ENCODE measurements around the gene ZDHHC13.

The ZDHHC13 gene

DNA sequence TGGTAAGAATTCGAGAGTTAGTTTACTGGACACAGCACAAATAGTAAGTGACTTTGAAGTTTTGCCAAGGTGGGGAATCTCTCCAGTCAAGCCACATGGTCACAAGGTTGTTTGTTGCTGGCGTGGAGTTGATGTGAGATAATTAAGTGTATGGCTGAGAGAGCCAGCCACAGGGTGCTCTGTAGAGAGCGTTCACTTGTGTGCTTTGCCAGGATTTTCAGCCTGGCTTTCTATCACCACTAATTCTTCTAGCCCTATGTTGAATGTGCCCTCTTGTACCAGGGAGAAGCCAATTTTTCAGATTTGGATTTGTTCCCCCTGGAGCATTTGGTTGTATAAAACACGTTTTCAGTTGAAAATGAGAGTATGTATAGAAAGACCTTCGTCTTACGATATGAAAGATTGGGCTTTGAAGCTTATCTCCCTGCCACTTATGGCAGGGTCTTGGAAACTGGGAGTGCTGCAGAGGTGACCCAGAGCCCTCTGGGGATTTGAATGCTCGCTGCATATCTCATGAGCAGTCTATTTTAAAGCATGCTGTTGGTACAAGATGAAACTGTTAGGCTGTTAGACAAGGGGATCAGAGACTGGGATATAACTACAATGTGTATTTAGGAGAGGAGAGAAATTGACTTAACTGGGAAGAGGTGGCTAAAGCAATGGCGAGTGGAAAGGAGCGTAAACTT lies 56.2 kb downstream of the ZDHHC13 start:
- no peak for FAIRE-seq

DNA sequence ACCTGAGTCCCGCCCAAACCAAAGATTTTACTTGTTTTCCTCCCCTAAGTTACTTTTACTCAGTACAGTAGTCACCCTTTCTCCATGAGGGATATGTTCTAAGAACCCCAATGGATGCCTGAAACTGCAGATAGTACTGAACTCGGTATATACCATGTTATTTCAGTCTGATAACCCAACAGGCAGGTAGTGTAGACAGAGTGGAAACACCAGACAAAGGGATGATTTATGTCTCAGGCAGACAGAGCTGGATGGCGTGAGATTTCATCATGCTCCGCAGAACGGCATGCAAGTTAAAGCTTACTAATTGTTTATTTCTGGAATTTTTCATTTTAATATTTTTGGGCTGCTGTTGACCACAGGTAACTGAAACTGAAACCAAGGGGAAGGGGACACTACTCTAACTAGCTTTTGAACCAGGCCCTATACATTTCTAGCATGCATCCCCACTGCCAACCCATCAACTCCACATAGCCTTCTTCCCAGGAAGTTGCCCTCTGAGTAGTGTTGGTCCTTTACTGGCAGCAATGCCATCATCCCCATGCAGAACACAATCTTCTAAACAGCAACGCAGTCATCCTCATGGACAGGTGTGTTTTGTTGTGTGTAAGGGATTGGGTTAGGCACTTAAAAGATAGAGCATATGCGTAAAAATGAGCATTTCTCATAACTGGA lies 57.1 kb downstream of the ZDHHC13 start:
- no peak for FAIRE-seq

DNA sequence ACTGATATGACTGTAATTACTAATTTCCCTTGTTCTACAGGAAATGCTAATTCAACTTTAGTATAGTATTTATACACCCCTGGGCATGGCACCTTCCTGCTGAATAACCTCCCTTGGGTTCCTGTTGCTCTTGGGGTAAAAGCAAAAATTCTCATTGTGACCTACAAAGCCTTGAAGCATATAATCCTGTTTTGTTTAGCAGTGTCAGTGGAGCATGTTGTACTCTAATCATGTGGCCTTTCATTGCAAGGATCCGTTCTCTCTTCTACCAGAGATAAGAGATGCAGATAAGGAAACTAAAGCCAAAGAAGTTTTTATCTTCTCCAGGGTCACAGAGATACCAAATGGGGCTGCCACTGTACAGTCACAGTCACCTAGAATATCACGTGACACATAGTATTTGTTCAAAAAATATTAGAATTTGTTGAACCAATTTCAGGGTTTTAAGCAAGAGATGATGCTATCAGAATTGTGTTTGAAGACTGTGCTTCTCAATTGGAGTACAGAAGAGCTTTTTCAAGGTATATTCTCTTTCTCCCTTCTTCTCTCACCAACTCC lies 59.7 kb downstream of the ZDHHC13 start:
- FAIRE-seq, result no peak

DNA sequence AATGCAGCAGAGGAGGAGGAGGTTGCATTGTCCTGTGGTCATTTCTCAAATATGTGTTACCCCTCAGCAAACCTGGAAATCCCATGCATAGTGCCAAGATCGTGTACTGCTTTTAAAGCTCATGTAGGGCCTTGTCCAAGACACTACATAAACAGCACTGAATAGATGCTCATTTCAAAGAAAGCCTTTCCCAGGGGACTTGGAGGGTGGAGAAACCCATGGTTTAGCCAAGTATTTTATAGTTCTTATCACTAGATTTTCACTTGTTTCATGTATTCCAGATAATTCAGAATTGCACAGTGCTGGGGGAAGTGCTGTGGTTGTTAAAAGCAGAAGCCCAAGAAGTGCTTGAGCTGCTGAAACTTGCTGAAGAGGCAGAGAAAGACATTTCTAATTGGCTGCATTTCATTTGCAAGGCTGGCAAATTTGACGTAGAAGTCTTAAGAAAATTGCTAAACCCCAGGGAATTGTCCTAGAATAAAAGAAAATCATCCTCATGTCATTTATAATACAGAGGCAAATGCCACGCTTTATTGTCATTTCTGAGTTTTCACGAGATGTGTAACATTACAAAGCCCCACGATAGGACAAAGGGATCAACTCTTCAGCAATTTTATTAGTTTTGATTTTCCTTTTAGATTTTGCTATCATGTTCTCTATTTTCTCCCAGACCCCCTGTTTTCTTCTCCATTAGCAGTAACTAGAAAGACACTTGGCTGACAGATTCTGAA lies 64.7 kb downstream of the ZDHHC13 start:
- FAIRE-seq, result no peak

DNA sequence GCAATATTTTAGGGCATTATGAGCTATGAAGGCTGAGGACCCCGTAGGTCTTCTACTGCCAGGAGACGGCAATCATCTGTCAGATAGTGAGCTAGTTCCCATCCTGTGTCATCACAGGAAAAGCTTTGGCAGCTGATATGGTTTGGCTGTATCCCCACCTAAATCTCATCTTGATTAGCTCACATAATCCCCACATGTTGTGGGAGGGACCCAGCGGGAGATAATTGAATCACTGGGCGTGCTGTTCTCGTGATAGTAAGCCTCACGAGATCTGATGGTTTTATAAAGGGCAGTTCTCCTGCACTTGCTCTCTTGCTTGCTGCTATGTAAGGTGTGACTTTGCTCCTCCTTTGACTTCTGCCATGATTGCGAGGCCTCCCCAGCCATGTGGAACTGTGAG lies 66.7 kb downstream of the ZDHHC13 start:
- no peak for FAIRE-seq

DNA sequence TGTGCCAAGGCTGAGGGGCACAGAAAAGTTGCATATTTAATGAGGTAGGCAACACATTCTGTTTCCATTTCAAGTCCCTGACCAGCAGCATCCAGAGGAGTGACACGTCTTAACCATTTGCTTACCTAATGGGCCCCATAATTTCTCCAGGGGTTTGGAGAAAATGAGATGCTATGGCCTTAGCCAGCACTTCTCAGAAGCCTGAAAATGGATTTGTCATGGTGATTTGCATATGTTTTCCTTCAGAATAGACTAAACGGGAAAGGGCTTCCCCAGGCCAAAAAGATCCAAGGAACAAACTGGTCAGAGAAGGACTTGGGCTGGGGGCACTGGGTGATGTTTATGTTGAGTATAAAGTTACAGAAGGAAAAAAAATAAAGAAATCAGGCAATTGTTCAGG lies 68.1 kb downstream of the ZDHHC13 start:
- FAIRE-seq, result no peak

DNA sequence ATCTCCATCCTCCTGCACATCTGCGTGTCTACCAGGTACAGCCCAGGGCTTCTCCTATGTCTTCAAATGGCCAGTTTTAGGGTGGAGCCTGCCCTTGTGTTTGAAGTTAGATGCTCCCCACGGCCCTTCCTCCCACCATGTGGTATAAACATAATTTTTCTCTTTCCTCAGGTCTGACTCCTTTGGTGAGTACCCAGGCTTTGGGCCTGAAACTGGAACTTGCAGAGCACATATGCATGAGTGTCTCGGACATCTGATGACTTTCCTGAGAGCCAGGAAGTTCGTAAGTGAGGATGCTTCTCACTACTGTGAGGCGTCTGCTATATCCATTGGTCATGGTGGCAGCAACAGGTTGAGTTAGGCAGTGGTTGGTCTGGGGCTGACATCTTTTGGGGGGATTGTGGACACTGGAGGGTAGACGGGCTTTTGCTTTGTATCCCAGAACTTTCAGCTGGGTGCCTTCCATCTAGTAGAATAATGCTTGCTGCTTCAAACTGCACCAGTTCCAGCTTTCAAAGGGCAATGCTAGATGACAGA lies 68.6 kb downstream of the ZDHHC13 start:
- FAIRE-seq, result no peak

DNA sequence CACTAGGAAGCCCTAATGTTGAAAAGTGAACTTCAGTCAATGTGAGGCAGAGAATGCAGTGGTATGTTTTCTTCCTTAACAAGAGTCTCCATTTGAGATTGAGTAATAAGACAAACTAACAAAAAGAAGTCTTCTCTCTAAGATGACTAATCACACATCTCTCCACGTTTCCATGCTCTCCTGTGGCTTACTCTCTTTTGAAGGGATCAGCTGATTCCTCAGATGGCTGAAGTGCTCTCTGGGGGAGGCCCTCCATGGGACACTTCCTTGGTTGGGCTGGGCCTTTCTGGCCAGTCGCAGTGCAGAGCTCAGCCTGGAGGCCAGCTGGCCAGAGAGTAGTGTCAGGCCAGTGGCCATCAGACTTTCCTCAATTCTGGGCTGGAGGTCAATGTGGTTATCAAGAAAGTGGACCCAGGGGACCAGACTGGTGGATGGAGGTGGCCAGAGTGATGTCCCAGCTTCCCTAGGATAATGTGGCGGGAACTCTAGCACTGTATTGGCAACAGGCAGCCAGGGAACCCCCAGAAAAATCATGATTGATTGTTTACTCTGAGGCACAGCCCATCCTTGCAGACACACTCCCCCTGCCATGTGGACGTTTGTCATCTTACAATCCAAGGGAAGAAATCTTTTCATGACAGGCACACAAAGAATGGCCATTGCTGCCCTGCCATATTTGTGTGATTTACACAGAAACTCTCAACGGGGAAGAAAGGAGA lies 70.3 kb downstream of the ZDHHC13 start:
- FAIRE-seq, result no peak

DNA sequence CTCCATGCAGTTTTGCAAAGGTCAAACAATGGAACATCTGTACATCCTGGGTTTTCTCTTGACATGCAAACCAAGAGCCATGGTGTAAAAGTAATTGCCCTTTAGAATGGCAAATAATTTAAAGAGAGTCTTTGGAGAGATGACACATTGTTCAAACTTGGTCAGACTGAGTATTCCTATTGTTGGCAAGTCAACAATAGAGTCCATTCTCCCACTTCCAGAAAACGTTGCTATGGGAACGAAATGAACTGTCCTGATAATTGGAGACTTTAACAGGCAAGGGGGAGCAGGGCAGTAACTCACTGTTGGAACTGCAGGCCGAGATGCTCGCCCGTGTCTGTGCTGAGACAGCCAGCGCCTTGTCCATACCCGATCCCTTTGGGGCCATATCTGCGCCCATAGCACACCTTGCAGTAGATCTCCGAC lies 70.9 kb downstream of the ZDHHC13 start:
- no peak for FAIRE-seq

DNA sequence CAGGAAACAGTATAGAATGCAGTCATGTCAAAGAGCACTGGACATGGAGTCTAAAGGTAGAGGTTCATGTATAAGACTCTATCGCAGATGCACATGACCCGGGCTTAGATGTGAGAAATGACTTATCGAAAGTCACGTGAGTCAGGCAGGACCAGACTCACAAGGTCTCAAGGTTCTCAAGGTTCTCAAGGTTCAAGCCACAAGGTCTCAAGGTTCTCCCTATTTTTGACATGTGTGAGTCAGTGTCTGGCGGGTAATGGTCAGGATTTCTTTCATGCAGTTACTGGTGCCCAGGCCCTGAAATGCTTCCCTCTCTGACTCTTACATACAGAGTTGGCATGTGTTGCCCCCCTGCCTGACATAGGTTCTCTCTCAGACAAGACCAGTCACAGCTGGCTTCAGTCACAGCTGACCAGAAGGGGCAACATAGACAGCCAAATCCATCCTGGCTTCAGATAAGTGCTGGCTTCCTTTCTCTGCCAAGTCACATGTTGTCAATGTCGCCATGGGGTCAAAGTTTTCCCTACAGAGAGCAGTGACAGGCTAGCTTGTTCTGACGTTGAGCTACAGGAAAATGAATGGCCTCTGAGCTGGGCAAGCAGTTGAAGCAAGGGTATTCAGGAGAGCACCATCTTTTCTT lies 74.7 kb downstream of the ZDHHC13 start:
- FAIRE-seq, result no peak

DNA sequence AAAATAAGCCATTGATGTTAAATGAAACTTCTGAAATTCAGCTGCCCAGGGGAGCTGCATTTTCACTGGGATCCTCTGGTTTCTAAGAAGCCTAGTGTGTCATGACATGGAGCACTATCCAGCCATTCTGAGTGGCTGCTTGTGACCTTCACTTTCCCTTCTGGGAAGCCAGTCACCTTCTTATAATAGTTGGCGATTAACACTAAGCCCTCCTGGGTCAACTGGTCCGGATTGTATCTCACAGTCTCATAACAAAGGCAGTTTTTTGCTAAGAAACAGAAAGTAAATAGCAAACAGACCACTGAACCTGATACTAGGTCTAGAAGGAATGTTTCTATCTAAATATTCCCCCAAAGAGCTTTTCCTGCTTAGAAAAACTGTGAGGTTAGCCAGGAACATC lies 76.9 kb downstream of the ZDHHC13 start:
- FAIRE-seq, result no peak

DNA sequence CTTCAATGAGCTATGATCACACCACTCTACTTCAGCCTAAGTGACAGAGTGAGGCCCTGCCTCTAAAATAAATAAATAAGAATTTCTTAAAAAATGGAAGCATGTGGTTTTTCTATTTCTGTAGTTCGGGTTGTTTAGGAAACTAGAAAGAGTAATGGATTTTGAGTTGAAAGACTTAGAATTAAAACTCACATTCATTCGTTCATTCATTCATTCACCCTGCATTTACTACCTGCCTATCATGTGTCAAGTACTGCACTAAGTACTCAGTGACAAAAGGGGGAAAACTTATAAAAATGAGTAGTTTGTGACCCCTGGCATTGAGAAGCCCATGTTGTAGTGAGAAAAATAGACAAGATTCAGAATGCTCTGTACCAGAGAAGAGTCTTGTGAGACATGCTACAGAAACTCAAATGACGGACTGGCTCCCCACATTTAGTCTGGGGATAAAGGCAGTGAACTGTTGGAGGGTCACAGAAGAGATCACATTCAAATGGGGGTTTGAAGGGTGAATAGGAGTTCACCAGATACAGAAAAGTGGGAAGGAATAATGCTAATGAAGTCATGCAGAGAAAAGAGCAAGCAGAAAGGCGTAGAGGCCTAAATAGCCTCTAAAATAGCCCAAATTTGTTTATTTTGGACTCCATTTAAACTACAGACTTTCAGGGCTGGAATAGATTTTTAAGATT lies 77.8 kb downstream of the ZDHHC13 start:
- no peak for FAIRE-seq

DNA sequence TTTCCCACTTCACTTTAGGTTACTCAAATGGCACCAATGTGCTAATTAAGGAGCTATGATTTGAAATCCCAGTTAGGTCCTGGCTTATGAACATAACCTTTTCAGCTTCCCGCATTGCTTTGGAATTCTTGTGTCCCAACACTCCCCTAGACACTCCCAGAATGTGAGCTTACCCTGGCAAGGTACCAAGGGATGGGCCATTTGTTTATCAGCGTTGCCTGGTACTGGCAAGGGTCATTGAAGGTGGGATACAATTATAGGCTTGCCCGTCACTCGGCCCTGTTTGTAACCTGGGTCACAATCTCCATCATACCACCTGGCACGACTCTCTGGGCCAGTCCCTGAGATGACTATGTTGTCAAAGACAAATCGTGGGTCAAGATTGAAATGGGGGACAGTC lies 79.5 kb downstream of the ZDHHC13 start:
- FAIRE-seq, result no peak

DNA sequence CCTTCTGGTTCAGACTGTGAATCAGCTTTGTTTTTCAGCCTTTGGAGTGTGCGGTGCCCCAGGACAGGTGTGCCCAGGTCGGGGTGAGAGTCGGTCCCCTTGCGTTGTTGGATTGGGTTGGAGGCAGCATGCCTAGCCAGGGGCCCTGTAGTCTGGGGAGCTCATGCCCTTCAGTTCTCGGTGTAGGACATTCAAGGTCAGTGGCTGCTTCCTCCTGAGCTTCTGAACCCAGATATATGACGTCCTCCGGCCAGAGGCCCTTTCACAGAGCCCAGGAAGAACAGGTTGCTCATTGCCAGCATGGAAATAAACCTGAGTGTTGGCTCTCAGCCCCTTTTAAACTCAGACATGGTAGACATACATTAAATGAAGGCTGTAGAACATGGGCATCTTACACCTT lies 82.1 kb downstream of the ZDHHC13 start:
- no peak for FAIRE-seq

DNA sequence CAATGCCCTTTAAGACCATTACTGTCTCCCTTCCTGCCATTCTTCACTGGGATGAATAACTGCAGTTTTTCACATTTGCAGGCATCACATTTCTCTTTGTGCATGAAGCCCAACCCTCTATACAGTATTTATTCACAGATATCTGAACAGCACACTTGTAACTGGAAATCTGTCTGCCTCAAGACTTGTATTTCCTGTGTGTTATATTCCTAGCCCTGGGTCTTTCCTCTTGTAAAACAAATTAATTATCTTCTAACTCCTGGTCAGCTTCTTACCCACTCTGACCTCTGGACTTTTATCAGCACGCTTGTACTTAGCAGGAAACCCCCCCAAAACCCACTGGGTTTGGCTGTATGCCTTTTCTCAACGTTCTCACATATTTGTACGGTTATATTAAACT lies 82.8 kb downstream of the ZDHHC13 start:
- FAIRE-seq, result no peak

DNA sequence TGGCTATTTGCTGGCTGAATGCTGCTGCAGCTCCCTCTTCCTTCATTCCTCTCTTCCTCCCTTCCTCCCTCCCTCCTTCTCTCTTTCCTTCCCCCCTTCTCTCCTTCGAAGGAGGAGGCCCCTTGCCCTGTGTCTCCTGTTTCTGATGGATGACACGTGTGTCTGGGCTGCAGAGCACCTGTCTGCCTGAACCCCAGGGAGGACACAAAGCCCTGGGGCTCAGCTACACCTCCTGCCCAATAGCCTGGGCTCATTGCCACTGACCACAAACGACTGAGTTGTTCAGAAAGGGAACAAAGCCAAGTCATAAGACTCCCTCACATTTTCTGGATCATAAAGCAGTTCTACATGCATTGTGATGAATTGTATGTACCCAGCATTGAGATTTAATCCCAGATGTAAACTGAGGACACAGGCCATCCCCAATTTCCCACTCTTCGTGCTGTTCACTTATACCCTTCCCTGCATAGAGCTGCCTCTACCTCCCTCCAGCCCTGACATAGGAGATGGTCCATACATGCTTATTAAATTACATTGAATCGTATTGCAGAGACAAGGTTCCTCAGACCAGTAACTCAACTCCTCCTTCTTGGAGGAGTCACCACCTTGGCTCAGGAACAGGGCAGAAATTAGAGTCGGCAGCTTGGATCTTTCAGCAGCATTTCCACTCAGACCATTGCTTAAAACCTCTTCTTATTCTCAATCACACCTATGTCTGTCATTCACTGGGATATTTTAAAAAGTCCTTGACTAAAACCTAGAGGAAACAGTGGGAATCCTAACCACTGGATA lies 83.6 kb downstream of the ZDHHC13 start:
- no peak for FAIRE-seq

DNA sequence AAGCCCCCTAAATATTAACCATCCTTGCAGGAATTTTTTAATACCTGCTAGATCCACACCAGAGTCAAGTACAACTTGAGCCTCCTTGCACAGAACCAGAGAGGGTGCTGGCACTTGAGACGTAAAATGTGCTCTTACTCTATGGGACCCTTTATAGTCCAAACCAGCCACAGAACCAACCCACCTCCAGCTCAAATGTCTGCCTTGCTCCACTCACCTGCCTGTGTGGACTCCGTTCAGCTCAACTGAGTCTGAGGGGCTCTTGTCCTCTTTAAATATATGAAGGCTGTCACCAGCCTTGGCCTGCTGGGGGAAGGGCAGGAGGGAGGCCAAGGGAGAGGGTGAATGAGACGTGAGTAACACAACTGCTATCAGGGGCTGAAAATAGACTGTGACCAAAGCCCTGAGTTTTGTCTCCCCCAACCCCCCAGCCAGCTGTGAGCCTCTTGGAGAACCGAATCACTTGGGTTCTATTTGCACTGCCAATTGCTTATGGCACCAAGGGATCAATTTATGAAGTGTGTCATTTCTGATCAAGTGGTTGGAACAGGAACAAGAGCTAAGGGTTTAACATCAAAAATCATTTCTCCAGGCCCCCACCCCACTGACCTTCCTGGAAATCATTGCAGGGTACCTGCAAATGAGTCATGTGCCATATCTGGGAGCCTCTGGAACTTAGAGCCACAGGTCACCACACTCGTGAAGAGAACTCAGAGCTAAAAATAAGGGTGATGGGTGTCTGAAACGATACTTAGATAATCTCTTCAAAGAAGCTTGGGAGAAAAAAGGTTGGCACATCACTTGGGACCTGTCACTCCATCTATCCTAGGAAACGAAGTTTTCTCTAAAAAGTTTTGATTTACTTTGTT lies 85.0 kb downstream of the ZDHHC13 start, which contains the start of gene CSRP3:
Gene CSRP3 (minus strand): TSS at position 247 of the 869 bp plus-strand sequence. CDS start 9,535 bp downstream, outside the sequence.
- FAIRE-seq, result no peak

DNA sequence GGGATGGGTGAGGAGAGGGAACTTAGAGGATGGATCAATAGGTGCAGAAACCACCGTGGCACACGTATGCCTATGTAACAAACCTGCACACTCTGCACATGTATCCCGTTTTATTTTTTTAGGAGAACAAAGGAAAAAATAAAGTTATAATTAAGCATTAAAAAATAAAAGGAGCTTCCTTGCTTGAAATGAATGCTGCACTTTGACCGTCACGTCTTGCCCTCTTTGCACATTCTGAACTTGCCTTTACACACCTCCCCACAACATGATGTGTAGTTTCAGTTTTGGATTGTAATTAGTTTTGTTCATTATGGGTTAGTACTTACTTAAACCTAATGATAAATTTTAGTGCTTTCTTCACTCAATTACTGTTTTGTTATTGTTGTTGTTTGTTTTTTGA lies 87.9 kb downstream of the ZDHHC13 start:
- no peak for FAIRE-seq

DNA sequence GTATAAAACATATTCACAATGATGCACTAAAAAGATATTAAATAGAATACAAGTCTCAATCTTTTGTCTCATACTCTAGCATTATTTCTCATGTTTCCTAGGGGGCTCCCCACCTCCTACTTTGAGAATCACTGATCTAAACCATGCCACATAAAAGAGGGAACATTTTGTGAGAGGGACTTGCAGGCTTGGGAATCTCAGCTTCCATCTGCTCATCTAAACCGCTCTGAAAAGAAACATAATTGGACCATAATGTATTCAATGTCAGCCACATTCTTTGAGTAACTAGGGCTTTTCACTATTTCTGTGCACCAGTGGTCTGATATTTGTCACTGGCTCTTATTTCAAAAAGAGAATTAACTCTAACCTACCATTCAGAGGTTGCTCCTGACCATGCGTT lies 91.2 kb downstream of the ZDHHC13 start:
- FAIRE-seq, result no peak
